Stimulated activated CD4-positive, alpha-beta T cell treated with anti-CD3 and anti-CD28 coated beads, Interleukin-1b, Interleukin-23, amount 100 ng/mL, for 4 hours (primary cell): ENCODE measurements around the gene PAX8.

ENCODE experiments used
- DNase-seq, 2 donors: peaks; one replicate each; pipeline ENCODE4 v3.0.0-alpha.2; 2020; ENCODE audit warnings: low read depth in 2 of 2

The PAX8 gene

GRCh38 chr2:113183703-113184102 lies 95.0 kb downstream of the PAX8 start:
- no peak for DNase-seq

GRCh38 chr2:113183264-113183663 lies 95.5 kb downstream of the PAX8 start:
- DNase-seq, result no peak

GRCh38 chr2:113182471-113183260 lies 96.1 kb downstream of the PAX8 start:
- DNase-seq, result no peak

DNA sequence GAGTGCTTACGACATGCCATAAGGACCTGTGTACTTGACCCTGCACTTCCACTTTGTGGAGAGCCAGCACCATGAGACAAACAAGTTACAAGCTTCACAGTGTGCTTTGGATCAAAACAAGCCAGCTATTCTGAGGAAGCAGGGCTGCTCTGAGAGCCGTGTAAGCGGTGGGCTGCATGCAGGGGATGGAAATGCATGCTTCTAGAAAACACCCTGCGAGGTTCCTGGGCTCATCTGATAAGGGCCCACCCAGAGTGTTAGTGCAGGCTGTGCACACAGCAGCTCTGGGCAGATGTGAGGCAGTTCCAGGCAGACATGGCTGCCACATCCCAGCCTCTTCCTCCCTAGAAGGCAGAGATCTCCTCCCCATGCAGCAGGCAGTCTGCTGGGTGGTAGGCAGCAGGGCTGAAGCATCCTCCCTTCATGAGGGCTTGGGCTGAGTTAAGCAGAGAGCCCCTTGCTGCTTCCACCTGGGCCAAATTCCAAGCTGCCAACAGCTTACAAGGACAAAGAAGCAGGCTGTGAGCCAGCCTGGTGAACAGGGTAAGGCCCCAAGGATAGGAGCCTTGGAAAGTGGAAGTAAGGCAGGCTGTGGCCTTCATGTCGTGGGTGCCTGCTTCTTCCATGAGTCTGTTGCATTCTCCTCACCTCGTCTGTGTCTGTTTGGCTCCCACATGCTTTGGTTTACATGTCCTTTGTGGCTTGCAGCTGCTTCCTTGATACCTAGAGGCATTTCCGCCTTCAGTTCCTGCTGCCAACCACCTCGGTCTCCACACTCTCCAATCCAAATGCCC lies 97.3 kb downstream of the PAX8 start:
- DNase-seq, result no peak

DNA sequence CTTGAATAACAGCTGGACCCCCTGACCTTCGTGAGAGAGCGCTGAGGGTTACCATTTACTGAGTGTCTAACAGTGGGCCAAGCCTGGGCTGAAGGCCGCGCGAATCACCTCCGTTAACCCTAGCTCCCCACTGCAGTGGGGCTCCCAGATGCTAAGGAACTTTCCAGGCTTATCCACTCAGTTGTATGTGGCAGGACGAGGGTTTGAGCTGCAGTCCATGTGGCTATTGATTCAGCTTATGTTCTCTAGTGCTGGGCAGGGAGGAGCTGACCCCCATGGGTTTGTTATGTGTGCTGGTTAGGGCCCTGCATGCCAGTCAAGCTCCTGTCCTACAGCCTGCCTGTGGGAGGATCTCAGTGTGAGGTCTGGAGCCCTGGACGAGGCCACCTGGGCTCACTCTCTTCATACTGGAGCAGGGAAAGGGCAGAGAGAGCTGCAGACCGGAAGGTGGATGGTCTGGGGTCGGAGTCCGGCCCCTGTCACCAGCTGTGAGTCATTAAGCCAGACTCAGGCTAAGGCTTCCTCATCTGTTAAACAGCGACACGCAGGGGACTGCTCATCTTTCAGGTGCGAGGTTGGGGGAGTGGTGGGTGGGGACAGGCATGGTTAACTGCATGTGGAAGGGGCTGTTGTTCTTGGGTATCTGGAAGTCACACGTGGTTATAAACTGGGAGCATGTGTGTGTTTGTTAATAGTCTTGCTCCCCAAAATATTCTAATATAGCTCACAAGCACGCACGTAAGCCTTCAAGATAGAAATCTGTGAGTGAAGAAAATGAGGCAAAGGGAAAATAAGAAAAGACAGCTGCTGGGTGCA lies 98.4 kb downstream of the PAX8 start:
- no peak for DNase-seq

GRCh38 chr2:113179446-113180045 lies 99.2 kb downstream of the PAX8 start:
- DNase-seq, result no peak

GRCh38 chr2:113178891-113179290 lies 99.8 kb downstream of the PAX8 start:
- DNase-seq, result no peak

DNA sequence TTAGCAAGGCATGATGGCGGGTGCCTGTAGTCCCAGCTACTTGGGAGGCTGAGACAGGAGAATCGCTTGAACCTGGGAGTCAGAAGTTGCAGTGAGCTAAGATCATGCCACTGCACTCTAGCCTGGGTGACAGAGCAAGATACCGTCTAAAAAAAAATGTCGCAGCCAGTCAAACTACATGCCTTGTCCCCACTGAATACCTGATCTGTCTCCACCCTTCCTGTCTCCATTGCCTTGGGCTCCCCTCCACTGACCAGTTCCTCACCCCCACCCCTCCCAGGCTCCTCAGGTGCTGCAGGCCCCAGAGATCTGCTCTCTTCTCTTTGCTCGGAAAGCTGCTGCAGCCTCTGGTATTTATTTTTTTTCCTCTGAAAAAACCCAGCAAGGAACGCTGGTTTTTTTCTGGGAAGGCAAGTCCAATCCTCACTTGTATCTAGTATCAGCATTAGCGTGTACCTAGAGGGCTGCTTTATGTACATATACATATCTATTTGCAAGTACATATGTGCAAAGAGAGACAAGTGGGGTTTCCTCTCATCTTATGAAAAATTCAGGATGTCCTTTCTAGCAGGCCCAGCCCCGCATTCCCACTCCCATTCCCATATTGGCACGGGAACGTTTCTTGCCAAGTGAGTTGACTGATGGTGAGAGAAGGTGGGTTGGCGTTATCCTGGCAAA lies 100.5 kb downstream of the PAX8 start:
- no peak for DNase-seq

DNA sequence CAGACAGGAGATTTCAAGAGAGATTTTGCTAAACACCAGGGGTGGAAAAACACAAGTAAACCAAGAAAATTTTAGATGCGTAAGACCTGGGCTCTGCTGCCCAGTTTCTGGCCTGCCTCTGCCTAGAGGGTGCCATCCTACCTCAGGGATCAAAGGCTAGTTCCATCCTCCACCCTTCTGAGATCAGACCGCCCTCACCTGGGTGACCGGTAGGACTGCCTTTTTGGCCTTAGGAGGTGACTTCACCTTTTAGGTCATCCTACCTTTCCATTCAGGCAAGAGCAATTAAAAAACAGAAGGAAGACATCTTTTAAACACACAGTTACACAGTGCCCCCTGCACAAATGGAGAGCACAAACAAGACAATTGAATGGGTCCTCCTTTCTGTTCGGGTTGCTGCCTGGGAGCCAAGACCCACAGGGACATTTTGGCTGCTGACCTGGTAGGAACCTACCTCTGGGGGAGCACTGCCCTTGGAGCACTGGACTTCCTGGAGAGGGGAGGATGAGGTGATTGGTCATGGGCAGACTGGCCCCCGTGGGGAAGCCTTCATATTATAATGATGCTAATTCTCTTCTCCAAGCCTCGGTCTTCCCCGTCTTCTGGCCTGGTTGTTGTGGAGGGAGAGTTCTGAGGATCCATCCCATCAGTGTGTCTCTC lies 101.9 kb downstream of the PAX8 start:
- no peak for DNase-seq

- no peak for DNase-seq
Measured at GRCh38 chr2:113175736-113176695, 102.7 kb downstream of the PAX8 start.

- no peak for DNase-seq
Measured at GRCh38 chr2:113175042-113175628, 103.6 kb downstream of the PAX8 start.

GRCh38 chr2:113174376-113174750 lies 104.4 kb downstream of the PAX8 start:
- DNase-seq, result no peak

- DNase-seq, result peak; percentile 66 to 71
Measured at GRCh38 chr2:113173542-113174375, 105.0 kb downstream of the PAX8 start, which contains the start of gene PSD4. TSS of gene PSD4 (plus strand) at chr2:113173971. CDS start at chr2:113182457, 8,486 bp downstream.

DNA sequence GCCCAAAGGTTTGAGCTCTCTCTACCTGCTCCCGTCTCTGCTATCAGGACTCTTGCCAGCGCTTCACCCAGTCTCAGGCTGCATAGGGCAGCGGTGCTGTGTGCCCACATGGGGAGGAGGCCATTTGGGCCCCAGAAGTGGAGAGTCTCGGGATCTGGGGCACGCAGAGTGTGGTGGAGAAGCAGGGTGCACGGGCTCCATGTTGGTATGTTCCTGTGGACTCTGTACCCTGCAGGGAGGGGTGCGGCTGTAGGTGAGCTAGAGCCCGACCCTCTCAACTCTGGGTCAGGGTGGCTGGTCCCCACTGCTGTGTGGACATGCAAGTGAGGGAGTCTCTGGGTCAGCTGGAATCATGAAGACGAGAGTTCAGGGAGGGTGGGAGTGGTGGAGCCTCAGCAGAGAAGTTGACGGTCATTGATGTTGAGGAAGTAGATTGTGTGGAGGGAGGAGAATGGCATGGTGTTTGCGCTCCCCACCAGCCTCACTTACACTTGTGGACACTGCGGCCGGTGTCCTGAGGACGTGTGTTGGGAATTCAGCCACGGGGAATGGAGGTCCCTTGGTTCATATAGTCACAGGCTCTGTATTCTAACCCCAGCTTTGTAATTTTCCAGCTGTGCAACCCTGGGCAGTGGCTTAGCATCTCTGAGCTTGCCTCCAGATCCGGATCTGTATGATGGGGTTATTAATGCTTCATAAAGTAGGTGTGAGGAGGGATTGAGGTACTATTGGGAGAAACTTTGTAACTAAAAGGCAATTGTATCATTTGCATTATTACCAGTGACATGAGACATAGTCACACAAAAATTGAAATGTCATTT lies 105.8 kb downstream of the PAX8 start:
- no peak for DNase-seq

DNA sequence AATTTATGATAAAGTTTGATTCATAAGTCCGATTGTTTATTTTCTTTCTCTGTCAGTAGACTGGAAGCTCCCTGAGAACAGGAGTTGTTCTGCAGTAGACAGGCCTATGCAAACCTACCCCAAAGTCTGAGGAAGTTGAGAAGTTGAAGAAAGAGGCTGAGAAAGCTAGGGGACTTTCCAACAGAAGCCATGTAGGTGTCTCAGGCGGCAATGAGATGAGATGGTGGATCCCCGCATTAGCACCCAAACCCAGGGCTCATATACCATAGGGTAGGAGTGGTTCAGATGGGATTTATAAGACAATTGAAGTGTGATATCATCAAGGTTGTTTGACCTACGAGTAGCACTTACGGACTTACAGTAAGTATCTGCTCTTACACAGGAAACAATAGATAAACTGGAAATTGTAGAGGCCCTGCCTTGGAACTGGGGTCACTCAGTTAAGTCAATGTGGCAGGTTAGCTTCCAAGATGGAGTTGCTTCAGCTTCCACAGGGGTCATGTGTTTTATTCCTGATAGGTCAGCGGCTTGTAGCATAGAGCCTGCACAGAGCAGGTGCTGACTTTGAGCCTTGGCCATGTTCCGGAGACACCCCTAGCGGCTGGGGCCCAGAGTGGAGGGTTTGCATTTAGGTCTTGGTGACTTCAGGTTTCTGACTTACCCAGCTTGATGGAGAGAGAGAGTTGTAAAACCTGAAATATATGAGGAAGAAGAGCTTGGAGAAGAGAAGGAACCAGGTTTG lies 107.2 kb downstream of the PAX8 start:
- no peak for DNase-seq

GRCh38 chr2:113169586-113169985 lies 109.1 kb downstream of the PAX8 start:
- DNase-seq, result no peak
